Measurements from ENCODE around the gene SYNGR2. TPM values are rescaled to one million over a fixed set of nuclear protein-coding genes. Genes with fewer than 3 reads are reported as not detected.

Gene SYNGR2
- total RNA-seq, 1 experiment from 2014 or later, result 148 TPM

- TF ChIP-seq ZNF274 (IDR thresholded peaks at IDR 0.05; ENCODE audit: low read depth, low read length) (no peak), SP1 (IDR thresholded peaks at IDR 0.05; ENCODE audit: low read depth) (no peak), JUND (IDR thresholded peaks at IDR 0.05) (no peak), EZH2 (IDR thresholded peaks at IDR 0.05) (no peak), POLR2AphosphoS5 (IDR thresholded peaks at IDR 0.05; ENCODE audit: low read depth, low read length) (no peak), EZH2phosphoT487 (IDR thresholded peaks at IDR 0.05; ENCODE audit: borderline replicate concordance) (no peak), ATF3 (IDR thresholded peaks at IDR 0.05) (no peak), SRF (IDR thresholded peaks at IDR 0.05; ENCODE audit: low read depth) (no peak)
- peaks cover 8 to 21% of the 10 kb centered on the region in 2 experiments; a peak in 3 of 4 replicates for H3K4me1 ChIP-seq (ENCODE audit: control insufficient read depth in 1 of 2, insufficient read depth in 2 of 2, low read length in 2 of 2)
- no peak overlapping the region for H3K9ac ChIP-seq (ENCODE audit: low read length)
- no peaks in the 10 kb centered on the region for H4K20me1 ChIP-seq (ENCODE audit: insufficient read depth)
- RAD21 ChIA-PET (ENCODE audit: low non-redundant PET in 1 of 2, low total read pairs in 2 of 2, uncharacterized antibody in 2 of 2, unreplicated experiment in 2 of 2), result no interaction called here
- no peak overlapping the region for H3K4me3 ChIP-seq (replicated peaks in 1 of 2; ENCODE audit: low read depth in 1 of 2, low read length in 2 of 2)
- POLR2A ChIA-PET, result no interaction called here
- peaks cover 17% of the 10 kb centered on the region; the same call in 1 of the 2 replicates for H3K79me2 ChIP-seq (ENCODE audit: insufficient read depth, low read length)
- peaks cover 5 to 27% of the 10 kb centered on the region in 2 experiments; a peak in 3 of 4 replicates for H3K36me3 ChIP-seq (ENCODE audit: control insufficient read depth in 1 of 2, insufficient read depth in 2 of 2, low read length in 2 of 2)
- H3K9me3 ChIP-seq (ENCODE audit: control insufficient read depth in 1 of 2, insufficient read depth in 1 of 2, low read depth in 1 of 2, low read length in 2 of 2), result no peaks in the 10 kb centered on the region
- ATAC-seq (no peak), DNase-seq (ENCODE audit: low read depth, low spot score) (no peak)
- no peaks in the 10 kb centered on the region for H3K27me3 ChIP-seq (ENCODE audit: insufficient read depth, low read length)
- no TSS peak for BruUV-seq (replicated peaks)
- no peak overlapping the region for H3K4me2 ChIP-seq (ENCODE audit: low read length)
- no peak overlapping the region for H2AFZ ChIP-seq (ENCODE audit: low read depth, low read length, poor library complexity, severe bottlenecking)
- H3K27ac ChIP-seq (ENCODE audit: low read depth, low read length), result no peak overlapping the region; the same call in 1 of the 2 replicates
- intact Hi-C loops (cut with micrococcal nuclease), result no loop called here
- no peaks in the 10 kb centered on the region for H3K9me2 ChIP-seq (ENCODE audit: insufficient read depth)
- CTCF ChIA-PET, result no interaction called here
Observed at GRCh38 chr17:78124081-78124835, 44.1 kb upstream of the SYNGR2 start.

- DNase-seq (ENCODE audit: low read depth, low spot score), result no peak
- RAD21 ChIA-PET (ENCODE audit: low non-redundant PET in 1 of 2, low total read pairs in 2 of 2, uncharacterized antibody in 2 of 2, unreplicated experiment in 2 of 2), result no interaction called here
- no peak overlapping the region for H2AFZ ChIP-seq (ENCODE audit: low read depth, low read length, poor library complexity, severe bottlenecking)
- CTCF ChIA-PET, result no interaction called here
- no peaks in the 10 kb centered on the region for H4K20me1 ChIP-seq (ENCODE audit: insufficient read depth)
- POLR2A ChIA-PET, result no interaction called here
- BruUV-seq (replicated peaks), result no TSS peak
- peaks cover 13 to 26% of the 10 kb centered on the region in 2 experiments; a peak in 3 of 4 replicates for H3K4me1 ChIP-seq (ENCODE audit: control insufficient read depth in 1 of 2, insufficient read depth in 2 of 2, low read length in 2 of 2)
- no peaks in the 10 kb centered on the region for H3K9me3 ChIP-seq (ENCODE audit: control insufficient read depth in 1 of 2, insufficient read depth in 1 of 2, low read depth in 1 of 2, low read length in 2 of 2)
- peaks cover 17% of the 10 kb centered on the region; the same call in 1 of the 2 replicates for H3K79me2 ChIP-seq (ENCODE audit: insufficient read depth, low read length)
- H3K9ac ChIP-seq (ENCODE audit: low read length), result no peak overlapping the region
- no peaks in the 10 kb centered on the region for H3K27me3 ChIP-seq (ENCODE audit: insufficient read depth, low read length)
- intact Hi-C loops (cut with micrococcal nuclease), result loop anchor here (5.0 kb wide), 1 partner anchor 128 kb away; no protein-coding TSS in a partner anchor
- no peaks in the 10 kb centered on the region for H3K9me2 ChIP-seq (ENCODE audit: insufficient read depth)
- H3K4me3 ChIP-seq (replicated peaks in 1 of 2; ENCODE audit: low read depth in 1 of 2, low read length in 2 of 2), result no peak overlapping the region
- H3K27ac ChIP-seq (ENCODE audit: low read depth, low read length), result no peak overlapping the region; the same call in 1 of the 2 replicates
- no peak for ATAC-seq
- no peak overlapping the region for H3K4me2 ChIP-seq (ENCODE audit: low read length)
- H3K36me3 ChIP-seq (ENCODE audit: control insufficient read depth in 1 of 2, insufficient read depth in 2 of 2, low read length in 2 of 2), result peaks cover 5 to 27% of the 10 kb centered on the region in 2 experiments; a peak in 3 of 4 replicates
- TF ChIP-seq MAX (IDR thresholded peaks at IDR 0.05), result no peak
- TF ChIP-seq ATF3 (IDR thresholded peaks at IDR 0.05), result no peak
- TF ChIP-seq REST (IDR thresholded peaks at IDR 0.05; ENCODE audit: low read depth), result no peak
- TF ChIP-seq EZH2 (IDR thresholded peaks at IDR 0.05), result no peak
- no peak for TF ChIP-seq FOSL1 (IDR thresholded peaks at IDR 0.05; ENCODE audit: low read depth)
- no peak for TF ChIP-seq POLR2A (IDR thresholded peaks at IDR 0.05; ENCODE audit: borderline replicate concordance, extremely low read depth, insufficient read depth, insufficient read length)
- no peak for TF ChIP-seq CEBPB (IDR thresholded peaks at IDR 0.05; ENCODE audit: low read depth)
- TF ChIP-seq ZBTB33 (IDR thresholded peaks at IDR 0.05; ENCODE audit: extremely low read depth, insufficient replicate concordance, low read length), result no peak
Observed at GRCh38 chr17:78124836-78125137, 43.6 kb upstream of the SYNGR2 start.
